OCI-LY7 (cell line): ENCODE measurements around the gene DCAF15. TPM values are rescaled to one million over a fixed set of nuclear protein-coding genes. Genes with fewer than 3 reads are reported as not detected.

Source experiments
- BruUV-seq: library from RNA; stranded (reverse); fragments of 400-500 nt; replicated peaks from 2 replicates; lab custom pipeline; 2021; lab: Mats Ljungman, UMichigan
- CTCF ChIA-PET: fragments of 300-600 bp; sonication (Branson Sonifier 250); formaldehyde crosslinking; loops from one replicate; lab custom pipeline; 2022; ENCODE audit warnings: antibody characterized with exemption; ENCODE audit not compliant: unreplicated experiment; lab: Charles Lee
- POLR2A ChIA-PET: fragments of 300-600 bp; sonication (Branson Sonifier 250); formaldehyde crosslinking; loops from one replicate; lab custom pipeline; 2022; ENCODE audit warnings: antibody characterized with exemption; lab: Charles Lee
- DNase-seq: peaks from one replicate; pipeline ENCODE4 v3.0.0-alpha.2; 2015; ENCODE audit warnings: low spot score
- H2AFZ ChIP-seq: fragments of 200-600 bp; sonication (generic), shearing (Covaris generic); 2 replicates; pipeline ENCODE4 v1.6.1; 2014; ENCODE audit warnings: mild to moderate bottlenecking, antibody characterized with exemption, low read length, moderate library complexity
- H3K27ac ChIP-seq: fragments of 200-600 bp; sonication (generic); 2 replicates; pipeline ENCODE4 v1.5.1; 2014; ENCODE audit warnings: mixed run types, low read depth, mild to moderate bottlenecking, moderate library complexity, low read length, inconsistent platforms; ENCODE audit not compliant: poor library complexity, severe bottlenecking
- H3K36me3 ChIP-seq: fragments of 200-600 bp; sonication (generic); 2 replicates; pipeline ENCODE4 v1.6.1; 2014; ENCODE audit warnings: mild to moderate bottlenecking, antibody characterized with exemption, low read length, moderate library complexity, mixed read lengths; ENCODE audit not compliant: insufficient read depth
- H3K4me1 ChIP-seq: fragments of 200-600 bp; sonication (generic); 2 replicates; pipeline ENCODE4 v1.5.1; 2014; ENCODE audit warnings: mild to moderate bottlenecking, low read length; ENCODE audit not compliant: insufficient read depth, poor library complexity, severe bottlenecking
- H3K4me2 ChIP-seq: fragments of 200-600 bp; sonication (generic); 2 replicates; pipeline ENCODE4 v1.6.1; 2014; ENCODE audit warnings: mild to moderate bottlenecking, low read length
- H3K4me3 ChIP-seq: fragments of 200-600 bp; sonication (generic); 2 replicates; pipeline ENCODE4 v1.5.1; 2014; ENCODE audit warnings: mild to moderate bottlenecking, low read depth, low read length; ENCODE audit not compliant: poor library complexity, severe bottlenecking
- H3K79me2 ChIP-seq: fragments of 200-600 bp; sonication (generic); 2 replicates; pipeline ENCODE4 v1.6.1; 2016; ENCODE audit warnings: low read depth, mild to moderate bottlenecking, low read length, moderate library complexity, mixed read lengths; ENCODE audit not compliant: insufficient read depth
- H3K9me2 ChIP-seq: fragments of 200-600 bp; sonication (generic); 2 replicates; pipeline ENCODE4 v1.6.1; 2016; ENCODE audit warnings: mild to moderate bottlenecking, low read length, mixed read lengths; ENCODE audit not compliant: insufficient read depth
- H3K9me3 ChIP-seq: fragments of 200-600 bp; sonication (generic); 2 replicates; pipeline ENCODE4 v1.6.1; 2014; ENCODE audit warnings: mild to moderate bottlenecking, mixed run types, low read length, mixed read lengths
- H4K20me1 ChIP-seq: fragments of 200-600 bp; sonication (generic); 2 replicates; pipeline ENCODE4 v1.6.1; 2014; ENCODE audit warnings: mild to moderate bottlenecking, antibody characterized with exemption, low read length, moderate library complexity, mixed read lengths; ENCODE audit not compliant: insufficient read depth
- CTCF ChIP-seq: fragments of 200-600 bp; sonication (generic); conservative IDR thresholded peaks from 2 replicates; pipeline ENCODE4 v1.5.1; 2014; ENCODE audit warnings: mild to moderate bottlenecking, antibody characterized with exemption, low read length, moderate library complexity, mixed read lengths
- EZH2phosphoT487 ChIP-seq: fragments of 200-600 bp; sonication (generic); IDR thresholded peaks from 2 replicates; pipeline ENCODE4 v1.6.1; 2018; ENCODE audit warnings: low read depth, borderline replicate concordance, mild to moderate bottlenecking, mixed run types, antibody characterized with exemption, low read length, moderate library complexity, mixed read lengths
- intact Hi-C: fragments of 100-400 bp; cut with micrococcal nuclease; formaldehyde crosslinking; loops from one replicate; pipeline ENCODE4 v1.10.0; 2022; ENCODE audit not compliant: unreplicated experiment
- total RNA-seq, 2 experiments: library from RNA; depleted of rRNA in 1 of 2; stranded (reverse); fragments of >200 nt in 1 of 2; shearing (Covaris generic) in 1 of 2; gene quantifications; 2 replicates each; pipeline ENCODE4 v1.2.3, GENCODE V29; 2014 to 2022

Gene DCAF15
- total RNA-seq, 2 experiments from 2014 or later, result 71.3 to 86.2 TPM

- Histone ChIP-seq H2AFZ (no peak overlapping the region), H3K27ac (no peak overlapping the region), H3K4me1 (no peaks in the 10 kb centered on the region), H3K9me2 (no peaks in the 10 kb centered on the region), H3K4me2 (no peak overlapping the region), H4K20me1 (no peaks in the 10 kb centered on the region), H3K36me3 (peaks cover 77% of the 10 kb centered on the region), H3K9me3 (no peaks in the 10 kb centered on the region), H3K4me3 (no peak overlapping the region), H3K79me2 (no peaks in the 10 kb centered on the region; the same call in 1 of the 2 replicates)
- TSS peak; percentile 62 for BruUV-seq
- ChIA-PET POLR2A (no interaction called here), CTCF (no interaction called here)
- no peak for DNase-seq
- intact Hi-C loops, result no loop called here
- TF ChIP-seq EZH2phosphoT487, result no peak
- no peak for TF ChIP-seq CTCF
Observed at GRCh38 chr19:13959141-13959961, 7.0 kb downstream of the DCAF15 start.

GRCh38 chr19:13959962-13960862, 7.9 kb downstream of the DCAF15 start:
- DNase-seq, result no peak
- no peak overlapping the region for H3K4me3 ChIP-seq
- no peaks in the 10 kb centered on the region for H3K9me3 ChIP-seq
- H3K4me2 ChIP-seq, result no peak overlapping the region
- H2AFZ ChIP-seq, result no peak overlapping the region
- BruUV-seq, result no TSS peak
- CTCF ChIA-PET, result interaction anchor here (0.5 kb wide), 1 partner anchor 46 kb away, joined by 3 read pairs; the partner anchor contains the start of gene RFX1
- intact Hi-C loops, result no loop called here
- H4K20me1 ChIP-seq, result no peaks in the 10 kb centered on the region
- no peaks in the 10 kb centered on the region for H3K4me1 ChIP-seq
- H3K9me2 ChIP-seq, result no peaks in the 10 kb centered on the region
- H3K27ac ChIP-seq, result no peak overlapping the region
- TF ChIP-seq EZH2phosphoT487 (no peak), CTCF (peak; percentile 43; the same call in 1 of the 2 replicates)
- POLR2A ChIA-PET, result interaction anchor here (0.6 kb wide), 1 partner anchor 38 kb away, joined by 3 read pairs; no protein-coding TSS in a partner anchor
- no peaks in the 10 kb centered on the region for H3K79me2 ChIP-seq
- peaks cover 75% of the 10 kb centered on the region for H3K36me3 ChIP-seq
